ENCODE results near the gene TNFRSF4.

Gene TNFRSF4

GRCh38 chr1:1245178-1245816 lies 31.3 kb upstream of the TNFRSF4 start:
- DNase-seq: no peak

GRCh38 chr1:1244192-1244811 lies 30.3 kb upstream of the TNFRSF4 start:
- no peak for DNase-seq

GRCh38 chr1:1243807-1244191 lies 29.8 kb upstream of the TNFRSF4 start:
- DNase-seq: no peak

GRCh38 chr1:1243266-1243660 lies 29.3 kb upstream of the TNFRSF4 start:
- DNase-seq: no peak

GRCh38 chr1:1242461-1243265 lies 28.7 kb upstream of the TNFRSF4 start:
- no peak for DNase-seq

- DNase-seq: no peak
Observed at GRCh38 chr1:1241588-1242219, 27.8 kb upstream of the TNFRSF4 start.

DNA sequence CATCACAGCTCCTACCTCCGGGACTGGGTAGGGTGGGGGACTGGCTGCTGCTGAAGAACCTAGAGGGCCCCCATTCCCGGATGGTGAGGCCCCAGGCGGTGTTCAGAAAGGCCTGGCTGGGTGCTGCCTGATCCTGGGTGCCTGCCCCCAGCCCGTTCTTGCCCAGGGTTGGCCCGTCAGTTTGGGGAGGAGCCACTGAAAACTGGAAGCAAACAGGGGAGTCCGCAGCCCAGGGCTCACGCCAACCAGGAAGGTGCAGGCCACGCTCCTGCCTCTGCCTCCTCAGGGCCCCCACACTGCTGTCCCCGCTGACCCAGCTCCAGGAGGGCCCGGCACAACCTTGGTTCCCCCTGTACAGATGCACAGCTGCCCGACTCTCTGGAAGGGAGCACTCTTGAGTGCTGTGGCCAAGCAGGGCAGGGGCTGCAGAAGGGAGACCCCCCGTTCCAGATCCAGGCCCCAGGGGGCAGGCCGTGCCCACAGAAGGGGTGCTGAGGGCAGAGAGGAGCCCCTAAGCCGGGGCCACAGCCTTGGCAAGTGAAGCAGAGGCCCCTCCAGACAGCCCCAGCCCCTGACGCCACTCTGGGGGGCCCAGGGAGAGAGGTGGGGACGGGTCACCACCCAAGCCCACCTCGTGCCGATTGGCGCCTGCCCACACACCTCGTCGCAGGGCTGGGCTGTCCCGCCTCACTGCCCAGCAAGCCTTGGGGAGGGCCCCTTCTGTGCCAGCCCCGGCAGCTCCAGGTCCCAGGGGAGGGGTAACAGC lies 27.1 kb upstream of the TNFRSF4 start:
- DNase-seq: no peak

GRCh38 chr1:1240348-1240732 lies 26.4 kb upstream of the TNFRSF4 start:
- DNase-seq: no peak

DNA sequence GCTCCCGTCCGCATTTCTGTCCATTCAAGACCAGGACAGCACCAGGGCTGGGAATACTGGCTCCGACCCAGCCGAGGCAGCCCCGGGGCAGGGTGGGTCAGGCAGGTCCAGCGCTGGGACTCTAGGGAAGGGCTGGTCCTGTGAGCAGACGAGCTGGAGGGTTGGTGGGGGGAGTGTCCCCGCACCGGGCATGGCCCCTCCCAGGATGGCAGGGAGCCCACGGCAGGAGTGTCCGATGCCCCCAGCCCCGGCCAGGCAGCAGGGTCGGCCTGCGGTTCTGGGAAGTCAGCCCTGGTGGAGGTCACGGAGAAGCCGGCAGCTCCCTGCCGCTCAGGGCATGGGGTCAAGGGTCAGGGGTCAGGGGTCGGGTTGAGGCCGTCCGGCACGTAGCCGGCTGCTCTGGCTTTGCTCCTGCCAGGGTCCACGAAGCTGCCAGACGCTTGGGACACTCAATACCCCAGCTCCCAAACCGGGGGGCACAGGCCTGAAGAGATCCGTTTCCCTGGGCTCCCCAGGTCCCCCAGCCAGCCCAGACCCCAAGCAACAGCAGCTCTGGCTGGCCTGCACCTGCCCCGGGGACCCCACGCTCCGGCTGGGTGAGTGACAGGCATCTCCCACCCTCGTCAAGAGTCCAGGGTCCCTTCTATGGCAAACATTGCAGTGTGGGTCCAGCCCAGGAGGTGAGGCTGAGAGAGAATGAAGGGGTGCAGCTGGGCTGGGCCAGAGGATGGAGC lies 25.8 kb upstream of the TNFRSF4 start:
- no peak for DNase-seq

DNA sequence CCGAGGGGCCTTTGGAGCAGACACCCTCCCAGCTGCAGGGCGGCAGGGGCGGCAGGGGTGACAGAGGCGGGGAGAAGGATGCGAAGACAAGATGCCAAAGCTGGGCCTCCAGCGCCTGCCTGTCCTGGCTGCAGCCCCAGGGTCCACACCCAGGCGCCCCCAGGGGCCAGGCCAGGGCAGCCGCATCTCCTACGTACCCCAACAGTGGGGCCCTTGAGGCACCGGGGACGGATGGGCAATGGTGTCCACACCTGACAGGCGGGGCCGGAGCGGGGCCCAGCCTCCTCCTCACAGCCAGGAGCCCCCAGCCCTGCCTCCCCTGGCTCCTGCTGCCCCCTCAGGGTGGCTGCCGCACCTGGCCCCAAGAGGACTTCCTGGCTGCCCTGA lies 25.3 kb upstream of the TNFRSF4 start:
- DNase-seq: no peak

DNA sequence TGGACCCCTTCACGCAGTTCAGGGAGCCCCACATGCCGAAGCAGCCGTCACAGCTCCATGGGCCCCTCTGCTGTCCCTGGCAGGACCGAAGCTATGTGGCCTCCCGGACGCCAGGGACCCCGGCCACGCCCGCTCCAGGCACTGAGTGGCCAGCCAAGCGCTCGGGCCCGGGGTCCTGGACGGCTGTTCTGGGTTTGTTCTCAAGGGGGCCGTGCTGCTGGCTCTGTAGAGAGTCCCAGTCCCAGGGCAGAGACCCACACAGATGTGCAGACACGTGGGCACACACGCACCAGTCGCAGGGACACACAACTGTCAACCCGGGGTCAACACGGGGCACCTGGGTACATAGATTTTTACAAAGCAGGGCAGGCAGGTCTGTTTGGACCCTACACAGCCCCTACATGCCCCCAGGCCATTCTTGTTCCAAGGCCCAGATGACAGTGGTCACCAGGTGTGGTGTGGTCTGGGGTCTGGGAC lies 24.8 kb upstream of the TNFRSF4 start:
- no peak for DNase-seq

DNA sequence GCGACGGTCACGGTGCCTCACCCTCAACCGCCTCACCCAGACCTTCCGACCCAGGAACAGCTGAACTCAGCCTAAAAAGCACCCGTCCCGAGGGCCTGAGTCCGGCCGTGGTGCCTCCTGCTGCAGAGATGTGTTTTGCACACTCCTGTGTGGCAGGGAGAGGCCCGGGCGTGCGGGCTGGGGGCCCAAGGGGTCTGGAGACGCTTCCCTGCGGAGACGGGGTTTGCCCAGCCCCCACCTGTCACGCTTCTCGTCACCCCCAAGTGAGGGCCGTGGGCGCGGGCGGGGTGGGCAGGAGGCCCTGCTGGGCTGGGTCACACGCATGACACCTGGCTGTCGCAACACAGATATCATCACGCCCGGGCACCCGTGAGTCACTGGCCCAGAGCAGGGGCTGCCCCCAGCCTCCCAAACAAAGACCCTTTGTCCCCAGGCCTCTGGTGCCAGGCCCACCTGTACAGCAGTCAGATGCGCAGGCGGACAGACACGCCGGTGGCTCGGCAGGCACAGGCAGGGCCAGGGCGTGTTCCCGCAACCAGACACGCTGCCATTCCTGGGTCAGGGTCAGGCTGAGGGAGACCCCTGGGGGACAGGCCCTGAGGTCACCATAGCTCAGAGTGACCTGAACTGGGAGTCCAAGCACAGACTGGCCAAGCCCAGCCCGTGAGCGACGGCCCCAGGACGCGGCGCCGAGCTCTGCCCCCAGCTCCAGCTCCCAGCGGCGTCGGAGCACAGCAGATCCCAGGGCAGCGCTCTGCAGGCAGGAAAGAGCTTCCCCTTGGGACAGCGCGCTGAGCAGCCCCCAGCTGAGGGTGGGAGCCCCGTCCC lies 24.1 kb upstream of the TNFRSF4 start:
- no peak for DNase-seq

GRCh38 chr1:1236945-1237873 lies 23.3 kb upstream of the TNFRSF4 start:
- DNase-seq: no peak

DNA sequence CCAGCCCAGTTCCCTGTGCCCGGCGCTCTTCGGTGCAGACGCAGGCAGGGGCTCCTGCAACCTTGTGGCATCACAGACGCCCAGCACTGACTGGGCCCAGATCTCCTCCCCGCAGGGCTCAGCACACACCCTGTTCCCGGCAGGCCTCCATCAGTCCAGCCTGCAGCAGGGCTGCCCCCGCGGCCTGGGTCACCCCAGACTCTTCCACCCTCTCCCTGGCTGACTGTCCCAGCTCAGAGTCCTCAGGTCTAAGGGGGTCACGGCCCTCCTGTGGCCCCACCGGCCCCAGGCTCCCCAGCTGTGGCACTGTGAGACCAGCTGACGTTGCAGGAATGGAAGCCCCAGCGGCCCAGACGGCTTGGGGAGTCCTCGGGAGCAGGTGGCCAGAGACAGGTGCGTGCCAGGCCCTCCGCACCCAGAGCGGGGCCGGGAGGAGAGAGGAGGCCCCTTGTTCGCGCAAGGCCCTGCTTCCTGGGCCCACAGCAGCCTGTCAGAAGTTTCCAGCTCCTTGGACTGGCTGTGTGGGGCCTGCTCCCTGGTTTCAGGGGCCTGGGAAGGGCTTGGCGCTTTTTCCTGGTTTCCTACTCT lies 22.3 kb upstream of the TNFRSF4 start:
- DNase-seq: no peak

- DNase-seq: no peak
Observed at GRCh38 chr1:1235016-1235744, 21.2 kb upstream of the TNFRSF4 start.

GRCh38 chr1:1234180-1234808 lies 20.3 kb upstream of the TNFRSF4 start:
- DNase-seq: no peak

DNA sequence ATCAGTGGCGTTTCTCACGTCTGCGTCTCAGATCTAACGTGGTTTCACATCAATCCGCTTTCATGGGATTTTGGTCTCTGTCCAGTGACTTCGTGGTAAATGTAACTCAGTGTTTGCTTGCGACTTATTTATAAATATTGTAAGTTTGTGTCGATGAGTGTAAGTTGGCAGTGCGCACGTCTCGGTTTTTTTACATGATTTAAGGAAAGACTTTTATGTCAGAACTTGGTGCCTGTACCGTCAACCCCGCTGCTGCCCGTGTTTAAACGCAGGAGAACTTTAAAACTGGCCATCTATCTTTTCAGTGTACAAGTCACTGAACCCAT lies 19.6 kb upstream of the TNFRSF4 start:
- no peak for DNase-seq

- DNase-seq: no peak
Observed at GRCh38 chr1:1232796-1233566, 19.0 kb upstream of the TNFRSF4 start.

Data from HCEC 1CT (cell line).